HK-2 (cell line): ENCODE data around the gene ZGLP1.
A peak's percentile ranks its signal among the peaks of the same experiment; 100 is the strongest.

Experiments
- DNase-seq: peaks from one replicate; pipeline ENCODE4 v3.0.0-alpha.2; 2018; ENCODE audit not compliant: unreplicated experiment

The ZGLP1 gene

DNA sequence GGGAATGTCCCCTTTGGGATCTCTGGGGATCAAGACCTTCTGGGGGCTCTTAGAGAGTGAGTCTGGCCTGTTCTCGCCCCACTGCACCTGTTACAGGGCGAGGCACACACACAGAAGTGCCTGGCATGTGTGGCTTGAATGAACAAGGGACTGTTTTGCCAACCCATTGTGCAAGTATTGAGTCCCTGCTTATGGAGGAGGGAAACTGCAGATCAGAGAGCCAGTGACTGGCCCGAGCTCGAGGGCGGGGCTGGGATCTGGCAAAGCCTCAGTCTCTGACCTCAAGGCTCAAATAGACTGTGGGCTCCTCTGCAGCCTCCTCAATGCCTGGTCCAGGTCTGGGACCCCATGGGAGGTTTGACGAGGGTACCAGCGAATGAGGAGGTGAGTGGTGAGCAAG is 18.2 kb upstream of the ZGLP1 start:
- no peak for DNase-seq

DNA sequence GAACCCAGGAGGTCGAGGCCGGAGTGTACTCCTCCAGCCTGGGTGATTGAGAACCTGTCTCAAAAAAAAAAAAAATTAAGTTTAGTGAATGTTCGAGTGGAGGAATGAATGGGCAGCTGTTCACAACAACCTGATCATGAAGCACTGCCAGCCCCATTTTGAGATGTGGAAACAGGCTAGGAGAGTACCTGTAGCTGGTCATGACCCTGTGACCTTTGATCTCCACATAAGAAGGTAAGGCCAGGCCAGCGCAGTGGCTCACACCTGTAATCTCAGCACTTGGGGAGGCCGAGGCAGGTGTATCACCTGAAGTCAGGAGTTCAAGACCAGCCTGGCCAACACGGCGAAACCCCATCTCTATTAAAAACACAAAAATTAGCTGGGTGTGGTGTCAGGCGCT is 16.1 kb upstream of the ZGLP1 start:
- no peak for DNase-seq

DNA sequence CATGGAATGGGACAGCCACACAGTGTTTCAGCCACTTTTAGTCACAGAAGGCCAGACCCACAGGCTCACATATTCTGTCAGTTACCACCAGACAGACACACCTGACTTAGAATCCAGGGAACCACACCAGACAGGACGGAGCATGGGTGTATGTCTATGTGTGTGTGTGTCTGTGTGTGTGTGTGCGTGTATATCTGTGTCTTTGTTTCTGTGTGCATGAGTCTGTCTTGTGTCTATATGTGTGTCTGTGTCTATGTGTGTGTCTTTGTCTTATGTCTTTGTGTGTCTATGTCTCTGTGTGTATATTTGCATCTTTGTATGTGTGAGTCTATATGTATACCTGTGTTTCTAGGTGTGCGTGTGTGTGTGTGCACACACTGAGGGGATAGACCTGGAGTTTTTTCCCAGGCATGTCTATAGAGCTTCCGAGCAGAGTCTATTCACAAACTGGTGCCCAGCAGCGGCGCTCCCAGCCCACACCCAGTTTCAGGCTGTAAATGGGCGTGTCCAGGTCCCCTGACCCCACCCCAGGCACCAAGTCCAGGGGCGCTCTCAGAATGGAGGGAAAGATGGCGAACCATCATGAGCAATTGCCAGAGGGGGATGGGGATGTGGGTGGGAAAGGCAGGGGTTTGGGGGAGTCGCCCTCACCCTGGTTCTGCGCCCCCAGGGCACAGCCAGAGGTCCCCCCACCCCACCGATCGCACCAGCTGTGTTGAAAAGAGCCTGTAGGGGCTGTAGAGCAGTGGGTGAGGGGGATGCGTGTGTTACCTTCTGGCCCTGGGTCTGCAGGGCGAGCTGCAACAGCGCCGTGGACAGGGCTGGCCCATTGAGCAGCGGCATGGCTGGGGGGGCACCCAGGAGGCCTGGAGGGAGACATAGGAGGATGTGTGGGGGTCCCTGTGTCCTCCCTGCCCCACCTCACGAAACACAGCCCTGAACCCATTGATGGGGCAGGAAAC is 12.5 kb upstream of the ZGLP1 start:
- DNase-seq = no peak

DNA sequence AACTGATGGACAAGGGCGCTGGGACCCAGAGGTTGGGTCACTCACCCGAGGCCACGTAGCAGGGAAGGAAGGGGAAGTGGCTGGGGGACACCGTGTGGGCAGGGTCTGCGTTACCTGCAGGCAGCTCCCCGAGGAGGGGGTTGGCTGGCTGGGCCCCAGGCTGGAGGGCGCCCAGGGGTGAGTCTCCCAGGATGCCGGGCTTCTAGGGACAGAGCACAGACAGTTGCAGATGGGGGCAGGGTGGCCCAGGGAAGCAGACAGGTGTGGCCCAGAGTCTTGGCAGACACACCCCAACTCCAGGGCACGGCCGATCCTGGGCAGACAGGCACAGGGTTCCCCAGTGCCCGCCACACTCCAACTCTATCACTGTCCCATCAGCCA is 11.8 kb upstream of the ZGLP1 start:
- no peak for DNase-seq

DNA sequence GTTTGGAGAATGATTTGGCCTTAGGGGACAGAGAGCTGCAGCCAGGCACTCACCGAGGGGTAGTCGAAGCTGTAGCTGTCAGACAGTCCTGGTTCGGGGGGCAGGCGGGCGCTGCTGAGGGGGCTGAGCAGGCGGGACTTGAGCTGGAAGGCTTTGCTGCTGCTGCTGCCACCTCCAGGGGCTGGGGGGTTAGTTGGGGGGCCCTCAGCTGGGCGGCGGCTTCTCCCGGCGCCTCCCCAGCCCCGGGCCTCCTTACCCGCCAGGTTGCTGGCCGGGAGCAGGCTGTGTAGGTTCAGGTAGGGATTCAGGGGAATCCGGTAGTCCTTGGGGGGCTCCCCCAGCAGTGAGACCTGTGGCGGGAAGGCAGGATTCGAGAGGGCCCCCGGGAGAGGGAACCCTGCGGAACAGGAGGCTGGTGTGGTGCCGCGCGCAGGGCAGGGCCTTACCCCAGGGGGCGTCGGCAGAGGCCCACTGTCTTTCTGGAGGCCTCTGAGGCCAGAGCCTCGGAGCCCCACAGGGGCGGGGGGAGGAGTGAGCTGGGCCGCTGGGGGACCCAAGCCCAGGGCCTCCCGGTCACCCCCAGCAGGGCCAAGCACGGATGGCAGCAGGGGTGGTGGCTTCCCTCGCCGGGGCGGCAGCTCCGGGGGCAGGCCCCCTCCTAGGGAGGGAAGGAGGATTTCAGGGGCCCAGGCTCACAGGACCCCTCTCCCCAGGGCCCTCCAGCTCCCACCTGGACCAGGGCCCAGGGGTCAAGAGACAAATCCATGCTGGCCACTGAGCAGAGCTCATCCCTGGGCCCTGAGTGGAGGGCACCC is 11.2 kb upstream of the ZGLP1 start:
- DNase-seq = no peak

DNA sequence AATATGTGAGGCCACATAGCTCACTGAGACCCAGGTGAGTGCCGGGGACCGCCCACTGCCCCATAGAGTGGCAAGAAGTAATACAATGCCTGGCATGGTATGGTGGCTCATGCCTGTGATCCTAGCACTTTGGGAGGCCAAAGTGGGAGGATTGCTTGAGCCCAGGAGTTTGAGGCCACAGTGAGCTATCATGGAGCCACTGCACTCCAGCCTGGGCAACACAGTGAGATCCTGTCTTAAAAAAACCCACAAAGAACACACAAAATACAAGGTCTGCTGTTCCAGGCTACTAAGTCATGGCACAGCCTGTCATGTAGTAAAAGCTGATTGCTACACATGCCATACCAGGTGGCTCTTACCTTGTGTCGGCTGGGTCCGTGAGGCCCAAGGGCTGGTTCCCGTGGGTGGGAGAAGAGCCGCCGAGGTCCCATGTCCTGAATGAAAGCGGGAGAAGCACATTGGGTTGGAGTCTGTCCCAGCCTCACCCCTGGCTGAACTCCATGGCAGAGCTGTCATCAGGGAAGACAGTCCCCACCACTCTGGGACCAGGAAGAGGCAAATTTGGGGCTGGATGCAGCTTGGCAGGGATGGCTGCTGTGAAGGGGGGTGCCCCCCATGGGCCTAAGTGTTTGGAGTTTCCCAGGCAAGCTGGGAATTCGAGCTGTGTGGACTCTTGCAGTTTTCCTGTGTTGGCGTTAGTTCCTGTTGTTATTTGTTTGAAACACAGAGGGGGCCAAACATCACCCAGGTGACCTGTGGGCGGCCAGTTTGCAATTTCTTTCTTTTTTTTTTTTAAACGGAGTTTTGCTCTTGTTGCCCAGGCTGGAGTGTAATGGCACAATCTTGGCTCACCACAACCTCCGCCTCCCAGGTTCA is 9.4 kb upstream of the ZGLP1 start:
- no peak for DNase-seq

DNA sequence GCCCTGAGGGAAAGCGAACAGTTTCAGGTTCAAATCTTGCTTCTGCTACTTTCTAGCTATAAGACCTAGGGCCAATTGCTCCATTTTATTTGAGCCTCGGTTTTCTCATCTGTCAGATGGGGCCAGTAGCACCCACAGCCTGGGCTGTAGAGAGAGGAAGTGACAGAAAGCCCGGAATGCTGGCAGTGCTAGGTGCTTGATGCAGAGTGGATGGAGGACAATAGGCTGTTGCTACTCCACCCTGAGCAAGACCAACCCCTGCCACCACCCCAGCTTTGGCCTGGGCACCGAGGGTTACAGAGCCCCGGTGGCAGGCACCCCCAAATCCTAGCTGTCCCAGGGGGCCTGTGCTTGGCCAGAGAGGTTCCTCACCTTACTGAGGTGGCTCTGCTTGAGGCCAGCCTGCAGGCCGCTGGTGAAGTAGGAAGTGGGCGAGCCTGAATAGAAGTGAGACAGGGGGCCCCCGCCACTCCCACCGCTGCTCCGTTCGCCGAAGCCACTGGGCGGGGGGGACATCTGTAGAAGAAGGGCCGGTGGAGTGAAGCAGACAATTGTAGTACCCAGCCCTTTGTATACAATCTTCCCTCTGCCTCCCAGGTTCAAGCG is 8.3 kb upstream of the ZGLP1 start:
- DNase-seq = no peak

DNA sequence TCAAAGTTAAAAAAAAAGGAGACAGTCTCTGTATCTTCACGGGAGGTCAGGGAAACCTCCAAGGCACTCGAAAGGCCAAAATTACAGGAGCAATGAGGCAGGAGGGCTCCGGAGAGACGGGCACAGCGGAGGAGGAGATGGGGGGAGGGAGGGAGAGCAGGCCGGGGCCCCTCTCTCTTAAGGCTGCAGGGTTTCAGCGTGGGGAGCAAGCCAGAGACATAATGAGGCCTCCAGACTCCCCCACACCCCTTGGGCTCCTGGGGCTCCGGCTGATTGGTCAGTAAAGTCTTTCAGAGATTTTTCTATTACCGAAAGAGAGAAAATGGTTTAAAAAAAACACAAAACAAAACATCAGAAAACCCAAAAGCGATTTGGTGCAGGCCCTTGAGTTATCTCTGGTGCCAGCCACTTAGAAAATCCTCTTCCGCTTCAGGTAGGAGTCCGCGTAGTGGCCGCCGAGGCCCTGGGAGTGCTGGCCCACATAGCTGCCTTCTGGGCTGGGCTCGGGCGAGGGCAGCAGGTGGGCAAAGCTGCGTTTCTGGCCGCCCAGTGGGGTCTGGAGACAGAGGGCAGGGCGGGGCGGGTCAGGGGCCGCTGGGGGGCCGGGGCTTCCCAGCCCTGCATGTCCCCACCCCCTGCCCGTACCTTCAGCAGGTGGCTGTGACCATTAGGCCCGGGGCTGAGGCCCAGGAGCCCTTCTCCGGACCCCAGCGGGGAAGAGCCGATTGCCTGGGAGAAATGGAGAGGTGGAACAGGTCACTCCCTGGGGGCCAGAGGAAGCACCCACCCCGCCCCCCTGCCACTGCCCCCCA is 7.6 kb upstream of the ZGLP1 start:
- DNase-seq = no peak

DNA sequence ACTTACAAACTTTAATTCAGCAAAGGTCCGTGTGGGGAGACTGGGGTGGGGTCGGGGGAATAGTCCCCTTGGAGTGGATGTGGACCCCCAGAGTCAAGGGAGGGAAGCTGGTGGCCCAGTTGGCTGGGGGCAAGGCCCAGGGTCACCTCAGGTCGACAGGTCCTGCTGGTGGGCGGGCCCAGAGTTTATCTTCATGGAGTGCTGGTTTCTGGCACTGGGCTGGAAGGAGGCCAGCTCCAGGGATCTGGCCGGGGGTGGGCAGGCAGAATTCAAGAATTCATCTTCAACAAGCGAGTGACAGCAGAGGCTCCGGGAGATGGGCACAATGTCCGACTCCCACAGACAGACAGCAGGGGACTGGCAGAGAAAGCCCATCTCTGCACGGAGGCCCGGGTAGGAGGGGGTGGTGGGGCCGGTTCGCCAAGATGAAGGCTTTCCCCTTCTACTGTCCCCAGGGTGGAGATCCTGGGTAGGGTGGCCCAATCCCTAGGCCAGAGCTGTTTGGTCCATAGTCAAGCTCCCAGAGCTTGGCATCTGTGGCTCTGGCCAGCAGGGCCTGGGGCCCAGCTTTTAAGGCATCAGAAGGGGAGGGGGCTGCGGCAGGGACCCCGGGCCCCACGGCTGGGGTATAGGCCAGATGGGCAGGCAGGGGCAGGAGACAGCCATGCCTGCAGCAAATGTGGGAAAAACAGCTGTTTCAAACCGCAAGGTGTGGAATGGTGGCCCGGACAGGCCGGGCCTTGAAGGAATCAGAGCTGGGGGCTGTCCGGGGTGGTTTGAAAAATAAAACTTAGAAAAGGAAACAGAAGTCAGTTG is 6.8 kb upstream of the ZGLP1 start:
- no peak for DNase-seq

DNA sequence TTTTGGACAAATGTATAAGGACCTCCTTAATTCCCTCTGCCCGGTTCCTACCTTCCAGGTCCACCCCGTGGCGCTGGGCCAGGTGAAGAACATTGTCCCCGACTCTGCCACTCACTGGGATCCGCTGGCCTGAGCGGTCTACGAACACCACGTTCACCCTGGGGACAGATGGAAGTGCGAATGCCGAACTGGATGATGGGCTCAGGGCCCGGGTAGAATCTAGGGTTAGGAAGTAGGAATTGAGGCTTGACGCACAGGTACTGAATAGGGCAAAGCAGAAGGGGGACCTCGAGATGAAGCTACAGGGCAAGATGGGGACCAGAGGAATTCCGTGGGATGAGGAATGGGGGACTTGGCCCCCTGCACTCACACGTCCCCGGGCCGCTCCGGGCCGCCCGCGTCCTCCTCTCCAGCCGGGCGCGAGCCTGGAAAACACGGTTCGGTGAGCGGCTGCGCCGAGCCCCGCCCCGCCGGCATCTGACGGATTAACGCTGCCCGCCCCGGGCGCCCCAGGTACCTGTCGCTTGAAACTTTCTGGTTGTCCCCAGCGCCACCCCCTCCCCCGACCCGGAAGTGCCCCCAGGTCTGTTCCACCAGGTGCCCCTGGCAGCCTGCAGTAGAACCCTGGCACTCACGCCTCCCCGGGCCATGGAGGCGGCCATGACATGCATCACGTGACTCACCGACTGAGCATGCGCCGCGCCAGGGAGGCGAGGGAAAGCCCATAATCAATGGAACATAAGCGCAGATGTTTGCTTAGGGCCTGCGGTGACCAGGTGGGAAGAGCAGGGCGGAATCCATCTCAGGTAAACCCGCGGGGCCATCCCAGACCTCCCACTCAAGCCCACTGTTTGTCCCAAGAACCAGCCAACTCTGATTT is 6.0 kb upstream of the ZGLP1 start, which contains the start of gene FDX2:
Gene FDX2 (minus strand): TSS at position 681 of the 880 bp plus-strand sequence. CDS start 19 bp downstream, at position 662.
- DNase-seq = peak; percentile 91

DNA sequence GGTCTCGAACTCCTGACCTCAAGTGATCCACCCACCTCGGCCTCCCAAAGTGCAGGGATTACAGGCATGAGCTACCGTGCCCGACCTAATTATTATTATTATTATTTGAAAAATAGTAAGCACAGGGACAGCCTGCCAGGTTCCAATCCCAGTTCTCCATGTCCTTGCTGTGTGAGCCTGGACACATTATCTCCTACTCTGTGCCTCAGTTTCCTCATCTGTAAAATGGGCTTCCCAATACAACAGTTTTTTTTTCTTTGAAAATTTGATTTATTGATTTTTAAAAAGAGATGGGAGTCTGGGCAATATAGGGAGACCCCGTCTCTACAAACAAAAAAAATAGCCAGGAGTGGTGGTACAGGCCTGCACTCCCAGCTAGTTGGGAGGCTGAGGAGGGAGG is 3.3 kb downstream of the ZGLP1 start:
- DNase-seq = no peak

DNA sequence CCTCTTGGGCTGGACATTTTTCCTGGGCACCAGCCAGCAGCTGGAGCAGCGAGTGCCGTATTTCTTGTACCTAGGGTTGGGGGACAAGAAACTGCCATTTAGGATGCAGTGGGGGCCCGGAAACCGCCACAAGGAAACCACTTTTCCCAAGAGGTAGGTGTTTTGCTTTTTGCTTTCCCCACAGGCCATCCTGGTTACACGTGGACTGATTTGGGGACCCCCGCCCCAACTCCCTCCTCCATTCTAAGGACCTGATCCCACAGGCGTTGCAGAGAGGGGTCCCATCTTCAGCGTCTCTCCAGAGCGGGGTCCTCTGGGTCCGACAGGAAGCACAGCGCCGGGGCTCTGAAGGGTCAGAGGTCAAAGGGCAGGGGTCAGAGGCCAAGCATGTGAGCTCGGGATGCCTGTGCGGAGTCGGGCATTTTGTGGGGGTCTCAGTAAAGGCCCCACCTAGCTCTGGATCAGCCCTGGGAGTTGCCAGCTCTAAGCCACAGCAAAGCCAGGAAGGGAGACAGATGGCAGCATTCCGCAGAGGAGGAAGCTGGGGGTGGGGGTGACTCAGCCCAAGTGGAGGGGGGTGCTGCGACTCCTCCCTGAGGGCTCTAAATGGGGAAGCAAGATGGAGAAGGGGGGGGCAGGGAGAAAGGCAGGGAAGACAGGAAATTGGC is 4.3 kb downstream of the ZGLP1 start:
- DNase-seq = no peak

DNA sequence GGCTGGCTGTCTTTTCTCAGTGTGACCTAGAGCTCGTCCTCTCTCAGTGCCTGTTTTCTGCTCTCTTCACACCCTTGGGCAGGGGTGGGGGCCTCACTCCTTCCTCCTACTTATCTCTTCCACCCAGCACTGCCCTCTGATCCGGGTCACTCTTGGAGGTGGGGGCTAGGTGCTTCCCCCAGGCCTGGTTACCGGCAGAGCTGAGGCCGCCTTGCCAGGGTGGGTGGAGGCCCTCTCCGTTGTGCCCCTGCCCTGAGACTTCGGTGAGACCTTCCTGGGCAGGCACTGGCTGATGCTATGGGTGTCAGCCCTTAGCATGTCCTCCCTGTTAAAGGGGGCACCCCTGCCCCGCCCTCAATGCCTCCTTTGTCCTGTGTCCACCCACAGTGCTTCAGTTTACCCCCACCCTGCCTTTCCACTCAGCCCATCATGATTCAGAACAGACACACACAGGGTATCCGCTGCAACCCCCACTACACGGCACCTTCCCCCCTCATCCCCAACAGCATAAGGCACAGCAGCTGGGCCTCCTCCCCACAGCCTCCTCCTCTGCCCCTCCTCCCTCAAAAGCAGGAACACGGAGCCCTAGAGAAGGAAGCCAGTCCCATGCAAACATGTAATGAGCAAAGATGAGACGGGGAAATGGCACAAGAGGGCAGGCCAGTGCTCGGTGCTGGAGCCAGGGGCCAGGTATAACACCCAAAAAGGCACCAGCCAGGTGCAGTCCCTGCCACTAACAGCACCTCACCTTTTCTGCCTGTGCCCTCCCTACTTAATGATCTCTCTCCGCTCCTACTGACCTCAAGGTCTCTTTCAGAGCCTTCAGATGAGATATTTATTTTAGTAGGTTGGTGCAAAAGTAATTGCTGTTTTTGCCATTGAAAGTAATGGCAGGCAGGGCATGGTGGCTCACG is 9.8 kb downstream of the ZGLP1 start:
- DNase-seq = no peak

DNA sequence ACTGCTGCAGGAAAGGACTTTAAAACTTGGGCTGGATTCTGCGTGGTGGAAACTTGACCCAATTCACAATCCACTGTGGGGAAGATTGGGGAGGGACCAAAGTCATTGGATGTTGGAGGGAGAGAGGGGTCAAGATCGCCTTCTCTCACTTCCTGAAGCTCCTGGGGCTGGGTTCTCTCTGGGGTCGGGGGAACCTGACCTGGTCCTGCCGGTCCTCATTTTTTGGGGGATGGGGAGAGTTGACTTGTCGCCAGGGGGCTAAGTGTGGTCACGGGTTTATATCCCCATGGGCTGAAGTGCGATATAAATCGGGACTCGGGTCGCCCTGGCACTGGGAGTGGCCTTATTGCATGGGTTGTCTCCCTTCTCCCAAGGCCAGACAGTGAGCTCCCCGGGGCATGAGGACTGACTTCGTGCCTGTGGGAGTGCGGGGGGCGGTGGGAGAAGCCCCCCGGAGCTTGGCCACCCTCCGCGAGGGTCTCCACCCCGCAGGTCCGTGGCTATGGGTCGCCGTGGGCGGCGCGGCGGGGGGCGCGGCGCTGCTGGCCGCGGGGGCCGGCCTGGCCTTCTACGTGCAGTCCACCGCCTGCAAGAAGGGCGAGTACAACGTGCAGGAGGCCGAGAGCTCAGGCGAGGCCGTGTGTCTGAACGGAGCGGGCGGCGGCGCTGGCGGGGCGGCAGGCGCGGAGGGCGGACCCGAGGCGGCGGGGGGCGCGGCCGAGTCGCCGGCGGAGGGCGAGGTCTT is 13.6 kb downstream of the ZGLP1 start:
- no peak for DNase-seq

DNA sequence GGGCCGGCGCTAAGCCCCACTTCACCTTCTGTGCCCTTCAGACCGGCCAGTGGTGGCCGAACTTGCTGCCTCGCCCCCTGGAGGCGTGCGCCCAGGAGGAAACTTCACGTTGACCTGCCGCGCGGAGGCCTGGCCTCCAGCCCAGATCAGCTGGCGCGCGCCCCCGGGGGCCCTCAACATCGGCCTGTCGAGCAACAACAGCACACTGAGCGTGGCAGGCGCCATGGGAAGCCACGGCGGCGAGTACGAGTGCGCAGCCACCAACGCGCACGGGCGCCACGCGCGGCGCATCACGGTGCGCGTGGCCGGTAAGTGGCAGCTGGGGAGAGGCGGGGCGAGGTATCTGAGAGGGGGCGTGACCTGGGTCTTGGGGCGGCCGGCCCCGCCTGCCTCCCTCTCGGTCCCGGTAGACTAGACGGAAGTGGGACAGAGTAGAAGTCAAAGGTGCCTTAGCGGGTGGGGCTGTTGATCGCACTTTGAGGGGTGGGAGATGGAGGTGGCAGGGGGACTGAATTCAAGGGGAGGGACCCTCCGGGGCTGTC is 14.2 kb downstream of the ZGLP1 start:
- DNase-seq = no peak

DNA sequence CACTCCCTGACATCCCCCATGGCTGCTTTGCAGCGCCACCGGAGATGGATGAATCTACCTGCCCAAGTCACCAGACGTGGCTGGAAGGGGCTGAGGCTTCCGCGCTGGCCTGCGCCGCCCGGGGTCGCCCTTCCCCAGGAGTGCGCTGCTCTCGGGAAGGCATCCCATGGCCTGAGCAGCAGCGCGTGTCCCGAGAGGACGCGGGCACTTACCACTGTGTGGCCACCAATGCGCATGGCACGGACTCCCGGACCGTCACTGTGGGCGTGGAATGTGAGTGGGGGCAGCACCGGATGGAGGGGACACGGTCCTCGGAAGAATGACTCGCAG is 15.3 kb downstream of the ZGLP1 start:
- no peak for DNase-seq
